GM21390 (cell line): ENCODE measurements around the gene TRAK2.

Source experiments
- ATAC-seq: cut with Tn5 transposase; IDR thresholded peaks from one replicate; pipeline ENCODE4 v1.9.1; 2021; ENCODE audit not compliant: unreplicated experiment

TRAK2 gene

GRCh38 chr2:201363857-201364560 is 87.2 kb downstream of the TRAK2 start:
- ATAC-seq, result peak; percentile 70

- ATAC-seq, result no peak
Observed at GRCh38 chr2:201362396-201362795, 88.9 kb downstream of the TRAK2 start.

GRCh38 chr2:201361078-201361733 is 90.1 kb downstream of the TRAK2 start:
- no peak for ATAC-seq

GRCh38 chr2:201360256-201360655 is 91.0 kb downstream of the TRAK2 start:
- ATAC-seq, result no peak

GRCh38 chr2:201358684-201359083 is 92.6 kb downstream of the TRAK2 start:
- ATAC-seq, result no peak

- no peak for ATAC-seq
Observed at GRCh38 chr2:201357221-201357620, 94.0 kb downstream of the TRAK2 start, which contains the start of gene FLACC1. Gene FLACC1, minus strand, starts transcription at chr2:201357345. Its CDS starts 5,941 bp downstream, at chr2:201351404.

GRCh38 chr2:201353116-201353515 is 98.1 kb downstream of the TRAK2 start:
- ATAC-seq, result no peak

- no peak for ATAC-seq
Observed at GRCh38 chr2:201350879-201351278, 100.4 kb downstream of the TRAK2 start.

- ATAC-seq, result no peak
Observed at GRCh38 chr2:201349601-201350000, 101.7 kb downstream of the TRAK2 start.

- ATAC-seq, result no peak
Observed at GRCh38 chr2:201348758-201349157, 102.5 kb downstream of the TRAK2 start.

- ATAC-seq, result no peak
Observed at GRCh38 chr2:201347138-201347537, 104.1 kb downstream of the TRAK2 start.

- ATAC-seq, result no peak
Observed at GRCh38 chr2:201345625-201346213, 105.5 kb downstream of the TRAK2 start.

- ATAC-seq, result peak; percentile 84
Observed at GRCh38 chr2:201344663-201345366, 106.4 kb downstream of the TRAK2 start.

GRCh38 chr2:201343559-201343958 is 107.7 kb downstream of the TRAK2 start:
- no peak for ATAC-seq

- ATAC-seq, result no peak
Observed at GRCh38 chr2:201342923-201343322, 108.3 kb downstream of the TRAK2 start.

GRCh38 chr2:201329409-201329808 is 121.8 kb downstream of the TRAK2 start:
- no peak for ATAC-seq

GRCh38 chr2:201327678-201328077 is 123.6 kb downstream of the TRAK2 start:
- ATAC-seq, result no peak
